PC-3 (cell line): ENCODE data around the gene PPARD. TPM values are rescaled to one million over a fixed set of nuclear protein-coding genes. Genes with fewer than 3 reads are reported as not detected.

Experiments
- ATAC-seq: fragments of 200-7000 bp; cut with Tn5 transposase; 2 replicates; pipeline ENCODE4 v1.9.1; 2020; ENCODE audit warnings: mild to moderate bottlenecking, moderate library complexity
- BruUV-seq: library from RNA; stranded (reverse); fragments of 400-500 nt; replicated peaks from 2 replicates; lab custom pipeline; 2021; lab: Mats Ljungman, UMichigan
- CTCF ChIA-PET: fragments of 300-600 bp; sonication (Branson Sonifier 250); formaldehyde crosslinking; loops from one replicate; lab custom pipeline; 2022; ENCODE audit warnings: antibody characterized with exemption; lab: Charles Lee
- POLR2A ChIA-PET: fragments of 300-600 bp; sonication (Branson Sonifier 250); formaldehyde crosslinking; loops from one replicate; lab custom pipeline; 2022; ENCODE audit warnings: antibody characterized with exemption; ENCODE audit not compliant: unreplicated experiment; lab: Charles Lee
- DNase-seq: peaks from one replicate; pipeline ENCODE4 v3.0.0-alpha.2; 2015
- H2AFZ ChIP-seq: fragments of 300-600 bp; sonication (generic); 2 replicates; pipeline ENCODE4 v1.6.0; 2016; ENCODE audit warnings: antibody characterized with exemption, low read length
- H3F3A ChIP-seq: fragments of 300-600 bp; sonication (generic); one replicate; pipeline ENCODE4 v1.6.0; 2017; ENCODE audit warnings: antibody characterized with exemption, low read length, control low read depth, mild to moderate bottlenecking; ENCODE audit not compliant: unreplicated experiment
- H3K27ac ChIP-seq: fragments of 300-600 bp; sonication (generic); 2 replicates; pipeline ENCODE4 v1.5.1; 2016; ENCODE audit warnings: mild to moderate bottlenecking, low read length
- H3K27me3 ChIP-seq: fragments of 300-600 bp; sonication (generic); 2 replicates; pipeline ENCODE4 v1.6.1; 2016; ENCODE audit warnings: low read length, mixed read lengths
- H3K36me3 ChIP-seq: fragments of 300-600 bp; sonication (generic); 2 replicates; pipeline ENCODE4 v1.6.1; 2016; ENCODE audit warnings: low read depth, mixed run types, low read length, mixed read lengths
- H3K4me1 ChIP-seq: fragments of 300-600 bp; sonication (generic); 2 replicates; pipeline ENCODE4 v1.5.1; 2016; ENCODE audit warnings: low read length; ENCODE audit not compliant: insufficient read depth
- H3K4me2 ChIP-seq: fragments of 300-600 bp; sonication (generic); 2 replicates; pipeline ENCODE4 v1.6.0; 2016; ENCODE audit warnings: low read length
- H3K4me3 ChIP-seq: fragments of 300-600 bp; sonication (generic); 2 replicates; pipeline ENCODE4 v1.5.1; 2016; ENCODE audit warnings: mild to moderate bottlenecking, low read length, mixed read lengths
- H3K79me2 ChIP-seq: fragments of 300-600 bp; sonication (generic); 2 replicates; pipeline ENCODE4 v1.6.1; 2017; ENCODE audit warnings: low read length, mixed read lengths
- H3K9ac ChIP-seq: fragments of 300-600 bp; sonication (generic); 2 replicates; pipeline ENCODE4 v1.6.0; 2016; ENCODE audit warnings: mild to moderate bottlenecking, low read length
- H3K9me2 ChIP-seq: fragments of 300-600 bp; sonication (generic); replicated peaks from 2 replicates; pipeline ENCODE4 v1.6.1; 2016; ENCODE audit warnings: mixed run types, low read length, mixed read lengths
- H3K9me3 ChIP-seq: fragments of 300-600 bp; sonication (generic); 2 replicates; pipeline ENCODE4 v1.6.1; 2016; ENCODE audit warnings: low read length, mixed read lengths
- H4K20me1 ChIP-seq: fragments of 300-600 bp; sonication (generic); 2 replicates; pipeline ENCODE4 v1.6.1; 2016; ENCODE audit warnings: low read length, mixed read lengths
- EZH2 ChIP-seq: fragments of 300-600 bp; sonication (generic); IDR thresholded peaks from one replicate; pipeline ENCODE4 v1.6.1; 2017; ENCODE audit warnings: antibody characterized with exemption, mild to moderate bottlenecking, low read length; ENCODE audit not compliant: unreplicated experiment
- EZH2phosphoT487 ChIP-seq: fragments of 300-600 bp; sonication (generic); IDR thresholded peaks from 2 replicates; pipeline ENCODE4 v1.6.1; 2018; ENCODE audit warnings: mild to moderate bottlenecking, antibody characterized with exemption, low read length, borderline replicate concordance
- intact Hi-C: fragments of 100-400 bp; cut with micrococcal nuclease; formaldehyde crosslinking; loops from 2 replicates; pipeline ENCODE4 v1.9.0; 2023
- total RNA-seq: library from RNA; depleted of rRNA; stranded (reverse); fragments of >200 nt; gene quantifications from 2 replicates; pipeline ENCODE4 v1.2.3, GENCODE V29; 2014
- TF ChIP-seq, protein P1 (sequence below): fragments of 300-600 bp; sonication (generic); conservative IDR thresholded peaks from 2 replicates; pipeline ENCODE4 v1.5.1; 2017; ENCODE audit warnings: antibody characterized with exemption, low read depth, mild to moderate bottlenecking, low read length

The PPARD gene
- total RNA-seq, 1 experiment from 2014 or later = 24.5 TPM

DNA sequence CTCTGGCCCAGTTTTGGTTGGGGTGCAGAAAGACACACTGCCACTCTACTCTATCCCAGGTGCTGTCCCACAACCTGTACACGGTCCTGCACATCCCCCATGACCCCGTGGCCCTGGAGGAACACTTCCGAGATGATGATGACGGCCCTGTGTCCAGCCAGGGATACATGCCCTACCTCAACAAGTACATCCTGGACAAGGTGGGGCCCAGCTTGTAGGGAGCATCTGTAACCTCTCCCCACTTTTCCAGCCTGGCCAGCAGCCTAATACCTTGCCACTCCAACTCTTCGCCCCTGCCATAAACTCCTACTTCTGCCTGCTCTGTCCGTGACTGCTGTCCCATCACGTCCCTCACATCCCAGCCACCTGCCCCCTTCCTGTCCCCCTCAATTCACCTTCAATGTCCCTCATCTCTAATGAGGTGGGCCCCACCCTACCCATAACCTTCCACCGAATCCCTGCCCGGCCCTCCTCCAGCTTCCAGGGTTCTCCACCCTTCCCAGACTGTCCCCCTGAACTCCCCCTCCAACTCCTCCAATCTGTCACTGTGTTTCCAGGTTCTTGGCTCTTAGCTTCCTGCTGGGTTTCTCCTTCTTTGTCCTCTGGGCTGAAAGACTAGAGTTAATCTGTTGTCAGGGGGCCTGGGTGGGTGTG lies 32.6 kb upstream of the PPARD start:
- H3K27ac ChIP-seq = no peak overlapping the region
- BruUV-seq = no TSS peak
- ATAC-seq (no peak), DNase-seq (no peak)
- H3K4me3 ChIP-seq = no peak overlapping the region
- no peaks in the 10 kb centered on the region for H3K9me2 ChIP-seq
- H3K4me2 ChIP-seq = no peak overlapping the region
- no peaks in the 10 kb centered on the region for H3K4me1 ChIP-seq
- no peak overlapping the region for H3K9ac ChIP-seq
- no peaks in the 10 kb centered on the region for H3K27me3 ChIP-seq
- no peaks in the 10 kb centered on the region for H3F3A ChIP-seq
- TF ChIP-seq, protein P1, sequence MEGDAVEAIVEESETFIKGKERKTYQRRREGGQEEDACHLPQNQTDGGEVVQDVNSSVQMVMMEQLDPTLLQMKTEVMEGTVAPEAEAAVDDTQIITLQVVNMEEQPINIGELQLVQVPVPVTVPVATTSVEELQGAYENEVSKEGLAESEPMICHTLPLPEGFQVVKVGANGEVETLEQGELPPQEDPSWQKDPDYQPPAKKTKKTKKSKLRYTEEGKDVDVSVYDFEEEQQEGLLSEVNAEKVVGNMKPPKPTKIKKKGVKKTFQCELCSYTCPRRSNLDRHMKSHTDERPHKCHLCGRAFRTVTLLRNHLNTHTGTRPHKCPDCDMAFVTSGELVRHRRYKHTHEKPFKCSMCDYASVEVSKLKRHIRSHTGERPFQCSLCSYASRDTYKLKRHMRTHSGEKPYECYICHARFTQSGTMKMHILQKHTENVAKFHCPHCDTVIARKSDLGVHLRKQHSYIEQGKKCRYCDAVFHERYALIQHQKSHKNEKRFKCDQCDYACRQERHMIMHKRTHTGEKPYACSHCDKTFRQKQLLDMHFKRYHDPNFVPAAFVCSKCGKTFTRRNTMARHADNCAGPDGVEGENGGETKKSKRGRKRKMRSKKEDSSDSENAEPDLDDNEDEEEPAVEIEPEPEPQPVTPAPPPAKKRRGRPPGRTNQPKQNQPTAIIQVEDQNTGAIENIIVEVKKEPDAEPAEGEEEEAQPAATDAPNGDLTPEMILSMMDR = no peak
- TF ChIP-seq EZH2phosphoT487 (no peak), EZH2 (no peak)
- H4K20me1 ChIP-seq = no peaks in the 10 kb centered on the region
- intact Hi-C loops = no loop called here
- no peaks in the 10 kb centered on the region for H3K79me2 ChIP-seq
- CTCF ChIA-PET = no interaction called here
- H3K36me3 ChIP-seq = no peaks in the 10 kb centered on the region
- no peaks in the 10 kb centered on the region for H3K9me3 ChIP-seq
- H2AFZ ChIP-seq = no peak overlapping the region
- POLR2A ChIA-PET = no interaction called here

DNA sequence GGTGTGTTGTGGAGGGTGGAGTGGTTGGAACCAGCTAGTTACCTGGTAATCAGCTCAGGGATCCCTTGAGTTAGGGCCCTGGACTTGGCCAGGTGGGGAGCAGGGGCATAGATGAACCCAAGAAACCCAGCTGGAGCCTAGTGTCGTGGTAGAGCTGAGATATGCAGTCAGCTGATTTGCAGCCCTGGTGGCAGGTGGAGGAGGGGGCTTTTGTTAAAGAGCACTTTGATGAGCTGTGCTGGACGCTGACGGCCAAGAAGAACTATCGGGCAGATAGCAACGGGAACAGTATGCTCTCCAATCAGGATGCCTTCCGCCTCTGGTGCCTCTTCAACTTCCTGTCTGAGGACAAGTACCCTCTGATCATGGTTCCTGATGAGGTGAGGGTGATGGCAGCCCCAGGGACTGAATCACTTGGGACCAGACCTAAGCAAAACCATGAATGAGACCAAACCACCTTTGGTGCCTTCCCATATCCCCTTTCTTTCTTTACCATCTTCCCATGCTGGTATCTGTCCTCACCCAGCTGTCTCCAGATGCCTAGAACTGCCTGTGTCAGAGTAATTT lies 32.0 kb upstream of the PPARD start:
- intact Hi-C loops = no loop called here
- TF ChIP-seq, protein P1 = no peak
- TF ChIP-seq EZH2phosphoT487 (no peak), EZH2 (no peak)
- Histone ChIP-seq H3K27me3 (no peaks in the 10 kb centered on the region), H3K36me3 (no peaks in the 10 kb centered on the region), H3K4me2 (no peak overlapping the region), H2AFZ (no peak overlapping the region), H3K79me2 (no peaks in the 10 kb centered on the region), H3F3A (no peaks in the 10 kb centered on the region), H3K9me3 (no peaks in the 10 kb centered on the region), H3K4me3 (no peak overlapping the region), H4K20me1 (no peaks in the 10 kb centered on the region), H3K4me1 (no peaks in the 10 kb centered on the region), H3K27ac (no peak overlapping the region), H3K9ac (no peak overlapping the region), H3K9me2 (no peaks in the 10 kb centered on the region)
- DNase-seq (no peak), ATAC-seq (no peak)
- ChIA-PET POLR2A (no interaction called here), CTCF (no interaction called here)
- no TSS peak for BruUV-seq

DNA sequence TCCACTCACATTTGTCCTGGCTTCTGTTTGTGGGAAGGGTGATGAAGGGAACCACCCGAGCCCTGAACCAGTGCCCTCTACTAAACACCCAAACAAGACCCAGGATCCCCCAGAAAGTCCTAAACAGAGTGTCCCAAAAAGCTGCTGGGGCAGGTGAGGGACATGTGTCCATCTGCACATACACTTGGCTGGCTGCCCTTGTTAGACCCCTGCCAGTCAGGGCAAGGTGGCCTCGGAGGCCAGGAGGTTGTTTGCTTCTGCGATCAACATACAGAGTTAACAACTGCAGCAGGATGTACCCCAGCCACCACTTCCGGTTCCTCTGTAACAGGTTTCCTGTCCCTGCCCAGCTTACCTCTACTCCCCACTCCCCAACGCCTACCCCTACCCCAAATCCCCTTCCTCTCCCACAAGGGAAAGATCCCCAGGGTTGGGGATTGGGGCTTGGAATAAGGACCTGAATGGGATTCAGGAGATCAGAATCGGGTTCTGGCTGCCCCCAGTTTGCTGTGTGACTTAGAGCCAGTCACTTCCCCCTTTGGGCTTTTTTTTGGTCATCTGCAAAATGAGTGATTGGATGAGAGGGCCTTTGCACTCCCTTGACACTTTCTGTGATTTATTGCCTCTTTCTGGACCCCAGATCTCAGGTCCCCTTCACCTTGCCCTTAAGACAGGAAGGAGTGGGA lies 30.8 kb upstream of the PPARD start:
- POLR2A ChIA-PET = no interaction called here
- CTCF ChIA-PET = no interaction called here

More for the DNA sequence above, 30.8 kb upstream of the PPARD start:
- DNase-seq = no peak
- no peak overlapping the region for H3K27ac ChIP-seq
- H4K20me1 ChIP-seq = no peaks in the 10 kb centered on the region
- H3K4me1 ChIP-seq = no peaks in the 10 kb centered on the region
- no peak for TF ChIP-seq EZH2phosphoT487
- TF ChIP-seq, protein P1 = no peak
- TF ChIP-seq EZH2 = no peak
- H3K79me2 ChIP-seq = no peaks in the 10 kb centered on the region
- H3F3A ChIP-seq = no peaks in the 10 kb centered on the region
- no peaks in the 10 kb centered on the region for H3K27me3 ChIP-seq
- no peak overlapping the region for H3K9ac ChIP-seq
- no peak overlapping the region for H3K4me3 ChIP-seq
- no peak for ATAC-seq
- no peak overlapping the region for H2AFZ ChIP-seq
- BruUV-seq = no TSS peak
- no peaks in the 10 kb centered on the region for H3K36me3 ChIP-seq
- no peaks in the 10 kb centered on the region for H3K9me2 ChIP-seq
- H3K4me2 ChIP-seq = no peak overlapping the region
- intact Hi-C loops = no loop called here
- H3K9me3 ChIP-seq = no peaks in the 10 kb centered on the region
